Measurements from ENCODE around the gene TNFAIP8. TPM values are rescaled to one million over a fixed set of nuclear protein-coding genes. Genes with fewer than 3 reads are reported as not detected.

Gene TNFAIP8
- total RNA-seq, 1 donor from 2014 or later: 3.2 TPM

DNA sequence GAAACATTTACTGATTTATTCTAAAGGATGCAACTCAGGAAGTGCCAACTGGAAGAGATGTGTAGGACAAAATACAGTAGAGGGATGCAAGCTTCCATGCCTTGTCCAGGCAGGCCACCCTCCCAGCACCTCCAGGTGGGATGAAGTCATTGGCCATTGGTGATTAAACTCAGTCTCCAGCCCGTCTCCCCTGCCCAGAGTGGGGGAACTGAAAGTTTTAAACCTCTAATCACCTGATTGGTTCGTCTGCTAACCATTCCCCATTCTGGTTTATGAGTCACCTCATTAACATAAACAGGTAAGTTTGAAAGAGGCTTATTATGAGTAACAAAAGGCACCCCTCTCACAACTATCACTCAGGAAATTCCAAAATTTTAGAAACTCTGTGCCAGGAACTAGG is 8.1 kb downstream of the TNFAIP8 start:
- Histone ChIP-seq H3K27me3 (ENCODE audit: low read depth) (no peaks in the 10 kb centered on the region), H3K4me3 (no peak overlapping the region), H3K4me1 (peaks cover 58% of the 10 kb centered on the region), H3K36me3 (no peaks in the 10 kb centered on the region), H3K27ac (replicated peaks) (no peak overlapping the region), H3K9me3 (replicated peaks) (no peaks in the 10 kb centered on the region)
- intact Hi-C loops (cut with micrococcal nuclease): no loop called here
- no peak for DNase-seq
- TF ChIP-seq, protein P1, sequence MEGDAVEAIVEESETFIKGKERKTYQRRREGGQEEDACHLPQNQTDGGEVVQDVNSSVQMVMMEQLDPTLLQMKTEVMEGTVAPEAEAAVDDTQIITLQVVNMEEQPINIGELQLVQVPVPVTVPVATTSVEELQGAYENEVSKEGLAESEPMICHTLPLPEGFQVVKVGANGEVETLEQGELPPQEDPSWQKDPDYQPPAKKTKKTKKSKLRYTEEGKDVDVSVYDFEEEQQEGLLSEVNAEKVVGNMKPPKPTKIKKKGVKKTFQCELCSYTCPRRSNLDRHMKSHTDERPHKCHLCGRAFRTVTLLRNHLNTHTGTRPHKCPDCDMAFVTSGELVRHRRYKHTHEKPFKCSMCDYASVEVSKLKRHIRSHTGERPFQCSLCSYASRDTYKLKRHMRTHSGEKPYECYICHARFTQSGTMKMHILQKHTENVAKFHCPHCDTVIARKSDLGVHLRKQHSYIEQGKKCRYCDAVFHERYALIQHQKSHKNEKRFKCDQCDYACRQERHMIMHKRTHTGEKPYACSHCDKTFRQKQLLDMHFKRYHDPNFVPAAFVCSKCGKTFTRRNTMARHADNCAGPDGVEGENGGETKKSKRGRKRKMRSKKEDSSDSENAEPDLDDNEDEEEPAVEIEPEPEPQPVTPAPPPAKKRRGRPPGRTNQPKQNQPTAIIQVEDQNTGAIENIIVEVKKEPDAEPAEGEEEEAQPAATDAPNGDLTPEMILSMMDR (IDR thresholded peaks at IDR 0.05; ENCODE audit: borderline replicate concordance): no peak

DNA sequence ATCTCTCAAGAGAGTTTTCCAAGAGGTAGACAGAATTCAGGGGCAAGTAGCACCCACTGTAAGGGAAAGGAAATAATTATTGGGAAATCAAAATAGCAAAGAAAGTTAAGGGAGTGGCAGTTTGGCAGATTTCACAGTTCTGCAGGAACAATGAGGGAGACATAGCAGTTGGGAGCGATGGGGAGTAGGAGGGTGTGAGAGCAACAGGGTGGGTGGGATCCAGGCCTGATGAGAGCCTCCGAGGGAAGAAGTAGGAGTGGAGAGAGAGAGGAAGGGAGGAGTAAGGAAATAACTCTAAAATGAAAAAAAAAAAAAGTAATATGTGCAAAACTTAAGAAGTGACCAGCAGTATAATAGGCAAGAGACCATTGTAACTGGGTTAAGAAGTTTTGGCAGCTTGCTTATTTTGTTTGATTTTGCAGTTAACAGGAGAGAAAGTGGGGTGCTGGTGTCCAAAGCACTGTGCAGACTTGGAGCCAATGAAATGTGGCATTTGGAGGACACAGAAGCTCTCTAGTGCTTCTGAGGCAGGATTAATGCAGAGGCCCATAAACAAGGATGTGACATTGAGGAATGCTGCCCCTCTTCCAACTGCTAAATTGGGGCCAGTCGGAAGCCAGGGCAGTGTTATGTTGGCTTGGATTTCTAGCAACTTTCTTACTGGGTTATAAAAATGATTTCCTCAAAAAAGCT is 10.2 kb downstream of the TNFAIP8 start:
- Histone ChIP-seq H3K4me3 (no peak overlapping the region), H3K27me3 (ENCODE audit: low read depth) (no peaks in the 10 kb centered on the region), H3K36me3 (no peaks in the 10 kb centered on the region), H3K9me3 (replicated peaks) (no peaks in the 10 kb centered on the region), H3K27ac (replicated peaks) (peak overlapping the region; percentile 9), H3K4me1 (peaks cover 59% of the 10 kb centered on the region)
- intact Hi-C loops (cut with micrococcal nuclease): no loop called here
- TF ChIP-seq, protein P1 (IDR thresholded peaks at IDR 0.05; ENCODE audit: borderline replicate concordance): no peak
- DNase-seq: no peak

DNA sequence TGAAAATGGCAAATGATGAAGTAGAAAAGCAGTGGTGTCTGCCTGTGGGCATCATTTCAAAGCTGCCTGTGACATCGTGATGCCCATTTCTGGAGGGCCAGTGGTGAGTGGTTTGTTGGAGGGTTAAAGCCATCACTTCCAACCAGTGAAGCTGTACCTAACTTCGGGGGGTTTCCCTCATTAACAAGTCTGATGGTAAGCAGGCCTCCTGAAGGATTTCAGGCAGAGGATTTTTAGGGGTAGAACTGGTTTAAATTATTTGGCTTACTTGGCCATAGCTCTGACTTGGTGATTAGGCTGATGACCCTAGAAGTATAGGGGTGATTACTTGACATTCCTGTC is 10.7 kb downstream of the TNFAIP8 start:
- H3K27ac ChIP-seq (replicated peaks): peak overlapping the region; percentile 9

DNA sequence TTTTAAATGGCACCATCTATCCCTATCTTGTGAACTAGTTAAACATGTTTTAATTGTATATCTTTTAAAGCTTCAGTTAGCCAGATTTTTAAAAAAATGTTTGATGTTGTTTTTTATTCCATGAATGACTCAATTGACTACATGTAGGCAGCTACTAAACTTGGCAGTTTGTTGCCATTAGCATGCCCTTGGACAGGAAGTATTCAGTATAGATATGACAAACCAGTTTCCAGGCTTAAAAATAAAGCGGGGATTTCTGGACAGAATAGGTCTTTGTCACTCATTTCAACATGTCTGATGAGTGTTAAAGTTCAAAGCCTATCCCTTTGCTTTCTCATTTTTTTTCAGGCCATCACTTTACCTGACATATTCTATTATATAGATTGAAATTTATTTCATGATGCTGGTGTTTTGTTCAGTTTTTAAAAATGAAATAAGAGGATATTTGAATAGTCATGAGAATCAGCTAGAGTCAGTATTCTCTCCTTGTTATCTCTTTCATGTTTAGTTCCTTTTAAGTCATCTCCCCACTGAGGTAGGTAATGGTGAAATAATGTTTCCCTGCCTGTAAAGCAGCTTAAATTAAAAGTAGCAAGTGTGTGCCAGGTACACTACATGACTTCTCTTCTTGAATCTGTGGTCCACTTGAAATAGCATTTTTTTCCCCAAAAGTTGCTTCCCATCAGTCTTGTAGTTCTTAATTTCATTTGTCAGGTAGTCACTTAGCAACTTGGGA is 11.9 kb downstream of the TNFAIP8 start:
- intact Hi-C loops (cut with micrococcal nuclease): no loop called here
- no peak overlapping the region for H3K27ac ChIP-seq (replicated peaks)
- H3K36me3 ChIP-seq: no peaks in the 10 kb centered on the region
- no peaks in the 10 kb centered on the region for H3K9me3 ChIP-seq (replicated peaks)
- DNase-seq: no peak
- TF ChIP-seq, protein P1 (IDR thresholded peaks at IDR 0.05; ENCODE audit: borderline replicate concordance): no peak
- no peaks in the 10 kb centered on the region for H3K27me3 ChIP-seq (ENCODE audit: low read depth)
- peaks cover 57% of the 10 kb centered on the region for H3K4me1 ChIP-seq
- H3K4me3 ChIP-seq: no peak overlapping the region

More for the DNA sequence above, 10.7 kb downstream of the TNFAIP8 start:
- intact Hi-C loops (cut with micrococcal nuclease): no loop called here
- Histone ChIP-seq H3K9me3 (replicated peaks) (no peaks in the 10 kb centered on the region), H3K27me3 (ENCODE audit: low read depth) (no peaks in the 10 kb centered on the region), H3K4me1 (peaks cover 61% of the 10 kb centered on the region), H3K4me3 (no peak overlapping the region), H3K36me3 (no peaks in the 10 kb centered on the region)
- TF ChIP-seq, protein P1 (IDR thresholded peaks at IDR 0.05; ENCODE audit: borderline replicate concordance): no peak
- DNase-seq: no peak

DNA sequence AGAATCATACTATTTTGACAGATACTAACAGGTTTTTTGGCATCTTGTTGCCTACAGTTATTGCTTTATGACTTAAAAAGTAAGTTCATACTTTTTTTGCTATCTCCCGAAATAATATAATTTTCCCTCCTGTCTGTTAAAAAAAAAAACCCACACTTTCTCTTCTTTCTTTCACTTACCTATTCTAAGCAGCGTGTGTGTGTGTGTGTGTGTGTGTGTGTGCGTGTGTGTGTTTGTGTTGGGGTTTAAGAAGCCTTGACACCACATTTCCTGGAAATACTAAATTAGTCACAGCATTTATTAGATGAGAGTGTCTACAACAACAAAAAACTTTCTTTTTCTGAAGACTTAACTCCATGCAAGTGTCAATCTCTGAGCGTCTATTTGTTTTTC is 12.4 kb downstream of the TNFAIP8 start:
- Histone ChIP-seq H3K9me3 (replicated peaks) (no peaks in the 10 kb centered on the region), H3K4me1 (peaks cover 51% of the 10 kb centered on the region), H3K27me3 (ENCODE audit: low read depth) (no peaks in the 10 kb centered on the region), H3K4me3 (no peak overlapping the region), H3K36me3 (no peaks in the 10 kb centered on the region), H3K27ac (replicated peaks) (no peak overlapping the region)
- intact Hi-C loops (cut with micrococcal nuclease): no loop called here
- TF ChIP-seq, protein P1 (IDR thresholded peaks at IDR 0.05; ENCODE audit: borderline replicate concordance): no peak
- no peak for DNase-seq

All from left ventricle myocardium inferior (tissue), 1 donor.